Fibroblast of mammary gland (primary cell): ENCODE measurements around the gene FRMPD1.

Source experiments
- DNase-seq: peaks from one replicate; pipeline ENCODE4 v3.0.0-alpha.2; 2010; ENCODE audit warnings: low read depth
- H3K4me3 ChIP-seq: 2 replicates; pipeline ENCODE4 v1.5.1; 2011; ENCODE audit warnings: low read depth, mild to moderate bottlenecking, low read length, moderate library complexity; ENCODE audit not compliant: control insufficient read depth
- CTCF ChIP-seq: conservative IDR thresholded peaks from 2 replicates; pipeline ENCODE4 v1.5.1; 2011; ENCODE audit warnings: low read depth, low read length, inconsistent platforms; ENCODE audit not compliant: control insufficient read depth, insufficient read depth

The FRMPD1 gene

GRCh38 chr9:37611961-37612360, 38.8 kb upstream of the FRMPD1 start:
- no peak for TF ChIP-seq CTCF
- H3K4me3 ChIP-seq: no peak overlapping the region
- DNase-seq: no peak

DNA sequence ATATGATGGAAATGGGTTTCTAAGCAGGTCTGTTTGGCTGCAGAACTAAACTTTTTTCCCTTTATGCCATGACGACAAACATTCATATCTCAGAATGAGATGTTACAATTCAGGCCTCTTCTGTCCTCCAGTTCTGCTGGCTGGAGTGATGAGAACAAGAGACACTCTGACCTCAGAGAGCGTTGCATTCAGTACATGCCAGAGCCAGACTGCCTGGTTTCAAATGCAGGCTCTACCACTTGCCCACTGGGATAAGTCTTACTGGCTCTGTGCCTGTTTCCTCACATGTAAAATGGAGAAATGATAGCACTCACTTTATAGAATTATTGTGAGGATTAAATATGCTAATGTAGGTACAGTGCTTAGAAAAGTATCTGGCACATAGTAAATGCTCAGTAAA, 33.6 kb upstream of the FRMPD1 start:
- DNase-seq: no peak
- no peak overlapping the region for H3K4me3 ChIP-seq
- TF ChIP-seq CTCF: no peak

GRCh38 chr9:37617832-37618231, 32.9 kb upstream of the FRMPD1 start:
- TF ChIP-seq CTCF: no peak
- no peak for DNase-seq
- H3K4me3 ChIP-seq: no peak overlapping the region

DNA sequence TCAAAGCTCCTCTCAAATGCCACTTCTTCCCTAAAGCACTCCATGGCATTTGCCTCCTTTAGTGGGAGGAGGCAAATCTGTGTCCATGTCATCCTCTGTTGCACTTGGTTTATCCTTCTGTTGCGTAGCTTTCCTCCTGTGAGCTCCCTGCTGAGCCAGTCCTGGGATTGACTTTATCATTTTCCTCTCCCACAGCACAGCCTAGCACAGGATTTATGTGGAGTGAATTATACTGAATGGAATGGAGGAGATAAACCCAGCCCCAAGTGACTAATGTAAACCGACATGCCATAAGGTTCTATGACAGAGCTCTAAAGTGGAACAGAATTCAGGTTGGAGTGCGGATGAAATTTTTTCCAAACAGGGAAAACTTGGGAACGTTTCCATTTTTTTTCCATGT, 31.9 kb upstream of the FRMPD1 start:
- no peak for TF ChIP-seq CTCF
- H3K4me3 ChIP-seq: no peak overlapping the region
- DNase-seq: no peak

- no peak for DNase-seq
- no peak for TF ChIP-seq CTCF
- no peak overlapping the region for H3K4me3 ChIP-seq
Observed at GRCh38 chr9:37619806-37620205, 30.9 kb upstream of the FRMPD1 start.

- no peak for TF ChIP-seq CTCF
- no peak overlapping the region for H3K4me3 ChIP-seq
Observed at GRCh38 chr9:37620396-37620795, 30.4 kb upstream of the FRMPD1 start.

More at GRCh38 chr9:37620396-37620795, 30.4 kb upstream of the FRMPD1 start:
- no peak for DNase-seq
